H1 (cell line): Measurements from ENCODE around the gene PVR. TPM values are rescaled to one million over a fixed set of nuclear protein-coding genes. Genes with fewer than 3 reads are reported as not detected.

Source experiments
- CTCF ChIA-PET: fragments of 300-600 bp; sonication (Branson Sonifier 250); formaldehyde crosslinking; loops from one replicate; lab custom pipeline; 2021; ENCODE audit not compliant: partially characterized antibody; lab: Charles Lee
- POLR2A ChIA-PET: fragments of 300-600 bp; sonication (Branson Sonifier 250); formaldehyde crosslinking; loops from one replicate; lab custom pipeline; 2021; ENCODE audit warnings: inconsistent platforms; ENCODE audit not compliant: partially characterized antibody; lab: Charles Lee
- DNase-seq, 2 experiments: peaks; one replicate each; pipeline versions ENCODE4 v3.0.0 to v3.0.0-alpha.2; 2010 to 2022; ENCODE audit warnings: low spot score in 2 of 2, low read depth in 1 of 2, mixed read lengths in 1 of 2
- FAIRE-seq: peaks from 2 replicates; lab custom pipeline; 2011; peaks lifted over from hg19 to GRCh38; lab: Jason Lieb, UNC
- H2AFZ ChIP-seq: 2 replicates; pipeline ENCODE4 v1.8.1; 2012; ENCODE audit warnings: low read length, inconsistent platforms
- H2AK5ac ChIP-seq: 2 replicates; pipeline ENCODE4 v1.6.1; 2013; ENCODE audit warnings: low read depth, low read length
- H2BK120ac ChIP-seq: replicated peaks from 2 replicates; pipeline ENCODE3; 2013; ENCODE audit warnings: low read depth, low read length, inconsistent platforms
- H2BK12ac ChIP-seq: 2 replicates; pipeline ENCODE4 v1.6.1; 2013; ENCODE audit warnings: low read depth, low read length
- H2BK15ac ChIP-seq: 2 replicates; pipeline ENCODE4 v1.6.1; 2013; ENCODE audit warnings: low read length
- H2BK20ac ChIP-seq: 2 replicates; pipeline ENCODE4 v1.6.1; 2013; ENCODE audit warnings: low read length
- H2BK5ac ChIP-seq: 2 replicates; pipeline ENCODE4 v1.6.1; 2013; ENCODE audit warnings: low read depth, low read length
- H3K14ac ChIP-seq: 2 replicates; pipeline ENCODE4 v1.6.1; 2013; ENCODE audit warnings: inconsistent platforms; ENCODE audit not compliant: insufficient read length
- H3K18ac ChIP-seq: 2 replicates; pipeline ENCODE4 v1.6.1; 2013; ENCODE audit warnings: low read length; ENCODE audit errors: extremely low read depth
- H3K23ac ChIP-seq: 2 replicates; pipeline ENCODE4 v1.6.1; 2013; ENCODE audit warnings: inconsistent platforms; ENCODE audit not compliant: insufficient read length
- H3K23me2 ChIP-seq: 2 replicates; pipeline ENCODE4 v1.6.1; 2013; ENCODE audit warnings: low read depth, low read length
- H3K27ac ChIP-seq: 2 replicates; pipeline ENCODE4 v1.6.1; 2011; ENCODE audit warnings: low read depth, low read length, inconsistent platforms
- H3K27me3 ChIP-seq, 4 experiments: replicated peaks in 1 of 4; 1 replicate in 1 of 4; 2 replicates in 3 of 4; pipeline versions ENCODE4 v1.6.1 to v1.8.1; 2011 to 2013; ENCODE audit warnings: low read length in 3 of 4, mild to moderate bottlenecking in 3 of 4, inconsistent platforms in 2 of 4, mixed read lengths in 2 of 4, moderate library complexity in 1 of 4; ENCODE audit not compliant: control insufficient read depth in 3 of 4, insufficient read depth in 3 of 4; ENCODE audit errors: extremely low read depth in 1 of 4
- H3K36me3 ChIP-seq, 4 experiments: 2 replicates each; pipeline versions ENCODE4 v1.6.1 to v1.8.1; 2011 to 2013; ENCODE audit warnings: mild to moderate bottlenecking in 4 of 4, low read length in 3 of 4, moderate library complexity in 2 of 4, control low read depth in 1 of 4, inconsistent platforms in 1 of 4; ENCODE audit not compliant: insufficient read depth in 4 of 4, control insufficient read depth in 2 of 4
- H3K4ac ChIP-seq: replicated peaks from 2 replicates; pipeline ENCODE3; 2013; ENCODE audit warnings: low read length, low read depth, mixed read lengths, inconsistent platforms; ENCODE audit not compliant: insufficient read length
- H3K4me1 ChIP-seq, 4 experiments: replicated peaks in 1 of 4; 1 replicate in 1 of 4; 2 replicates in 3 of 4; pipeline versions ENCODE4 v1.6.1 to v1.8.1; 2011 to 2013; ENCODE audit warnings: low read length in 3 of 4, inconsistent platforms in 2 of 4, mixed read lengths in 1 of 4; ENCODE audit not compliant: insufficient read depth in 4 of 4, control insufficient read depth in 3 of 4
- H3K4me2 ChIP-seq, 2 experiments: 2 replicates each; pipeline versions ENCODE4 v1.6.1 to v1.8.1; 2011 to 2013; ENCODE audit warnings: low read depth in 2 of 2, low read length in 2 of 2, control low read depth in 1 of 2, inconsistent platforms in 1 of 2, mild to moderate bottlenecking in 1 of 2; ENCODE audit not compliant: insufficient read depth in 1 of 2
- H3K4me3 ChIP-seq, 4 experiments: fragments of 200-600, 300-600 bp in 1 of 4; sonication (generic), shearing (Covaris generic), sonication (Bioruptor Twin) in 1 of 4; 2 replicates each; pipeline versions ENCODE4 v1.5.1 to v1.8.1; 2011 to 2016; ENCODE audit warnings: low read length in 4 of 4, low read depth in 3 of 4, control low read depth in 2 of 4, inconsistent platforms in 2 of 4, mild to moderate bottlenecking in 2 of 4, mixed read lengths in 1 of 4, moderate library complexity in 1 of 4; ENCODE audit not compliant: insufficient read depth in 2 of 4; ENCODE audit errors: extremely low read depth in 1 of 4
- H3K56ac ChIP-seq: replicated peaks from 2 replicates; pipeline ENCODE3; 2013; ENCODE audit warnings: low read depth, mild to moderate bottlenecking, mixed read lengths, low read length, inconsistent platforms; ENCODE audit not compliant: insufficient read length
- H3K79me1 ChIP-seq: 2 replicates; pipeline ENCODE4 v1.6.1; 2013; ENCODE audit warnings: low read depth, low read length, control low read depth
- H3K79me2 ChIP-seq, 2 experiments: 2 replicates each; pipeline versions ENCODE4 v1.6.1 to v1.8.1; 2012 to 2013; ENCODE audit warnings: low read length in 2 of 2, mild to moderate bottlenecking in 2 of 2, inconsistent platforms in 1 of 2; ENCODE audit not compliant: insufficient read depth in 2 of 2, control insufficient read depth in 1 of 2
- H3K9ac ChIP-seq, 4 experiments: replicated peaks in 1 of 4; 1 replicate in 1 of 4; 2 replicates in 3 of 4; pipeline versions ENCODE4 v1.6.1 to v1.8.1; 2011 to 2013; ENCODE audit warnings: low read depth in 3 of 4, low read length in 3 of 4, control low read depth in 2 of 4, mild to moderate bottlenecking in 2 of 4, moderate library complexity in 2 of 4, inconsistent platforms in 1 of 4; ENCODE audit errors: extremely low read depth in 1 of 4
- H3K9me3 ChIP-seq, 2 experiments: 2 replicates each; pipeline versions ENCODE4 v1.6.1 to v1.8.1; 2012 to 2013; ENCODE audit warnings: mild to moderate bottlenecking in 2 of 2, moderate library complexity in 2 of 2, control low read depth in 1 of 2, inconsistent platforms in 1 of 2, low read depth in 1 of 2, low read length in 1 of 2, mixed read lengths in 1 of 2; ENCODE audit not compliant: insufficient read depth in 2 of 2
- H4K20me1 ChIP-seq, 2 experiments: replicated peaks in 1 of 2; 2 replicates each; pipeline versions ENCODE3 to v1.8.1; 2011 to 2013; ENCODE audit warnings: inconsistent platforms in 2 of 2, low read length in 2 of 2, mild to moderate bottlenecking in 1 of 2; ENCODE audit not compliant: insufficient read depth in 2 of 2, control insufficient read depth in 1 of 2
- H4K5ac ChIP-seq: 2 replicates; pipeline ENCODE4 v1.6.1; 2013; ENCODE audit warnings: low read length, low read depth, mixed read lengths, inconsistent platforms; ENCODE audit not compliant: insufficient read length
- H4K8ac ChIP-seq: 2 replicates; pipeline ENCODE4 v1.8.0; 2013; ENCODE audit warnings: mild to moderate bottlenecking, moderate library complexity, low read length, inconsistent platforms; ENCODE audit not compliant: insufficient read depth; ENCODE audit errors: extremely low read depth
- H4K91ac ChIP-seq: replicated peaks from 2 replicates; pipeline ENCODE3; 2013; ENCODE audit warnings: low read length, mixed read lengths, inconsistent platforms; ENCODE audit not compliant: insufficient read length
- ATF2 ChIP-seq: IDR thresholded peaks from 2 replicates; pipeline ENCODE4 v1.6.1; 2012; ENCODE audit warnings: low read length, inconsistent platforms
- BRCA1 ChIP-seq: IDR thresholded peaks from 2 replicates; pipeline ENCODE4 v1.6.1; 2012; ENCODE audit warnings: low read depth, low read length, improper control_type of control experiment
- CBX5 ChIP-seq: fragments of 300-800, 300-1000 bp; sonication (generic); IDR thresholded peaks from 2 replicates; pipeline ENCODE4 v1.7.1; 2016; ENCODE audit warnings: antibody characterized with exemption, low read length, low read depth
- EGR1 ChIP-seq: IDR thresholded peaks from 2 replicates; pipeline ENCODE4 v1.6.1; 2011; ENCODE audit warnings: low read depth, low read length, borderline replicate concordance
- EP300 ChIP-seq, 2 experiments: IDR thresholded peaks; 1 replicate in 1 of 2; 2 replicates in 1 of 2; pipeline ENCODE4 v1.6.1; 2011 to 2012; ENCODE audit warnings: low read depth in 2 of 2, low read length in 2 of 2, mild to moderate bottlenecking in 2 of 2, borderline replicate concordance in 1 of 2, inconsistent platforms in 1 of 2, moderate library complexity in 1 of 2
- POU5F1 ChIP-seq: IDR thresholded peaks from 2 replicates; pipeline ENCODE4 v1.6.1; 2011; ENCODE audit warnings: low read depth, mild to moderate bottlenecking, low read length, moderate library complexity
- RBBP5 ChIP-seq: IDR thresholded peaks from 2 replicates; pipeline ENCODE4 v1.7.1; 2012; ENCODE audit warnings: low read depth, mild to moderate bottlenecking, inconsistent platforms, low read length, moderate library complexity, borderline replicate concordance
- RNF2 ChIP-seq: fragments of 200-900, 300-1000 bp; sonication (generic); IDR thresholded peaks from 2 replicates; pipeline ENCODE4 v1.7.1; 2016; ENCODE audit warnings: borderline replicate concordance, low read depth, mild to moderate bottlenecking, antibody characterized with exemption, low read length; ENCODE audit not compliant: poor library complexity, severe bottlenecking; ENCODE audit errors: missing control alignments
- SIN3A ChIP-seq, 2 experiments: IDR thresholded peaks in 1 of 2; conservative IDR thresholded peaks in 1 of 2; 2 replicates each; pipeline ENCODE4 v1.6.1; 2011 to 2012; ENCODE audit warnings: low read length in 2 of 2, improper control_type of control experiment in 1 of 2, low read depth in 1 of 2, mild to moderate bottlenecking in 1 of 2
- USF2 ChIP-seq: IDR thresholded peaks from 2 replicates; pipeline ENCODE4 v1.6.1; 2011; ENCODE audit warnings: low read length, improper control_type of control experiment
- WGBS, 2 experiments: shearing (Covaris generic) in 1 of 2; methylation state at CpG; one replicate each; pipeline versions ENCODE4 v1.1.6 to v1.1.7; 2013 to 2015; ENCODE audit warnings: low lambda C conversion rate in 2 of 2, mixed read lengths in 2 of 2, inconsistent platforms in 1 of 2, low coverage in 1 of 2, missing lambda C conversion rate in 1 of 2; ENCODE audit not compliant: insufficient replicate concordance in 2 of 2, insufficient coverage in 1 of 2, insufficient read length in 1 of 2; ENCODE audit errors: extremely low coverage in 1 of 2, missing lambda C conversion rate in 1 of 2; 5-methylcytosine and 5-hydroxymethylcytosine counted together
- polyA plus RNA-seq, 7 experiments: library from polyadenylated mRNA; depleted of rRNA in 3 of 7; stranded (reverse) in 5 of 7; unstranded in 2 of 7; fragments of >200 nt in 5 of 7; fragments of 200-250 nt in 2 of 7; gene quantifications; 1 replicate in 5 of 7; 2 replicates in 1 of 7; 4 replicates in 1 of 7; pipeline versions ENCODE4 v1.2.1 to v1.2.3, GENCODE V29; 2011 to 2013; ENCODE audit warnings: missing spikeins in 2 of 7, mixed read lengths in 2 of 7
- total RNA-seq: library from RNA; stranded (reverse); fragmentation: NEBNext Ultra II Directional; extraction: Animal tissue kit (Norgen Biotek cat#: 25700); gene quantifications from 2 replicates; pipeline ENCODE4 v1.2.1, GENCODE V29; 2021

Gene PVR
- total and polyA plus RNA-seq, 2 of the 8 experiments (the other 6 are each of a cell fraction or from before 2014, with no cell fraction given) = 13.3 to 14.8 TPM

GRCh38 chr19:44628793-44629192 lies 14.9 kb upstream of the PVR start:
- Histone ChIP-seq H3K9ac (no peak overlapping the region), H2BK12ac (no peak overlapping the region), H3K23ac (no peak overlapping the region), H3K79me1 (no peaks in the 10 kb centered on the region), H2BK20ac (no peak overlapping the region), H2AK5ac (no peak overlapping the region), H2BK120ac (no peak overlapping the region), H3K9me3 (no peaks in the 10 kb centered on the region), H3K4ac (no peak overlapping the region), H4K8ac (no peak overlapping the region; the same call in 1 of the 2 replicates), H2AFZ (no peak overlapping the region), H3K18ac (no peak overlapping the region), H4K5ac (no peak overlapping the region), H3K56ac (no peak overlapping the region), H3K79me2 (no peaks in the 10 kb centered on the region), H3K23me2 (no peaks in the 10 kb centered on the region), H4K20me1 (no peaks in the 10 kb centered on the region), H3K4me1 (no peaks in the 10 kb centered on the region), H2BK15ac (no peak overlapping the region), H3K27me3 (no peaks in the 10 kb centered on the region; a peak in 1 of 7 replicates), H3K4me2 (no peak overlapping the region), H3K27ac (no peak overlapping the region), H4K91ac (no peak overlapping the region), H2BK5ac (no peak overlapping the region), H3K14ac (no peak overlapping the region), H3K4me3 (no peak overlapping the region), H3K36me3 (no peaks in the 10 kb centered on the region)
- FAIRE-seq = no peak
- ChIA-PET POLR2A (no interaction called here), CTCF (interaction anchor here (1.1 to 3.4 kb wide), 3 partner anchors 16 to 95 kb away, joined by 3 to 15 read pairs (median 10); partner anchors contain the start of gene IGSF23)
- 74% methylated on average over 3 of the region's 3 CpGs; no CpG with 5 or more reads in 1 of the 2 experiments for WGBS, 2 experiments
- DNase-seq = no peak
- TF ChIP-seq CBX5 (no peak), POU5F1 (no peak), RBBP5 (no peak), EP300 (IDR thresholded peaks at IDR 0.05; ENCODE audit: borderline replicate concordance in 1 of 2, low read depth in 2 of 2, low read length in 2 of 2) (no peak), USF2 (no peak), EGR1 (no peak), RNF2 (no peak), SIN3A (conservative IDR thresholded peaks at IDR 0.05 in 1 of 2, IDR thresholded peaks at IDR 0.05 in 1 of 2; ENCODE audit: low read depth in 1 of 2, low read length in 2 of 2) (no peak), BRCA1 (no peak), ATF2 (no peak)
